Loucy (cell line): Measurements from ENCODE around the gene SAMD14.

ENCODE experiments used
- H2AFZ ChIP-seq: fragments of 200-600 bp; sonication (generic); 2 replicates; pipeline ENCODE4 v1.6.0; 2016; ENCODE audit warnings: antibody characterized with exemption, mild to moderate bottlenecking, low read length, moderate library complexity
- H3F3A ChIP-seq: fragments of 200-600 bp; 2 replicates; pipeline ENCODE4 v1.6.0; 2016; ENCODE audit warnings: antibody characterized with exemption, low read depth, mild to moderate bottlenecking
- H3K27me3 ChIP-seq: fragments of 200-600 bp; sonication (generic); 2 replicates; pipeline ENCODE4 v1.6.1; 2014; ENCODE audit warnings: low read length, mild to moderate bottlenecking; ENCODE audit not compliant: insufficient read depth, poor library complexity, severe bottlenecking
- H3K36me3 ChIP-seq: fragments of 200-600 bp; sonication (generic); 2 replicates; pipeline ENCODE4 v1.6.1; 2016; ENCODE audit warnings: low read length; ENCODE audit not compliant: insufficient read depth
- H3K4me1 ChIP-seq: fragments of 200-600 bp; sonication (generic); 2 replicates; pipeline ENCODE4 v1.5.1; 2014; ENCODE audit warnings: low read length, mild to moderate bottlenecking; ENCODE audit not compliant: insufficient read depth, poor library complexity, severe bottlenecking
- H3K4me2 ChIP-seq: fragments of 200-600 bp; sonication (generic); 2 replicates; pipeline ENCODE4 v1.6.0; 2014; ENCODE audit warnings: antibody characterized with exemption, low read length, low read depth, mild to moderate bottlenecking; ENCODE audit not compliant: poor library complexity, severe bottlenecking
- H3K4me3 ChIP-seq: fragments of 200-600 bp; sonication (generic); 2 replicates; pipeline ENCODE4 v1.5.1; 2014; ENCODE audit warnings: low read length, mild to moderate bottlenecking, mixed read lengths; ENCODE audit not compliant: poor library complexity, severe bottlenecking
- H3K79me2 ChIP-seq: fragments of 200-600 bp; sonication (generic); 2 replicates; pipeline ENCODE4 v1.6.1; 2014; ENCODE audit warnings: low read length; ENCODE audit not compliant: insufficient read depth
- H3K9ac ChIP-seq: fragments of 200-600 bp; sonication (generic); 2 replicates; pipeline ENCODE4 v1.6.0; 2014; ENCODE audit warnings: mild to moderate bottlenecking, low read depth, low read length, moderate library complexity; ENCODE audit not compliant: poor library complexity, severe bottlenecking
- H3K9me2 ChIP-seq: fragments of 200-600 bp; sonication (generic); replicated peaks from 2 replicates; pipeline ENCODE4 v1.6.1; 2016; ENCODE audit warnings: low read depth, low read length, mixed read lengths
- H3K9me3 ChIP-seq: fragments of 200-600 bp; sonication (generic); 2 replicates; pipeline ENCODE4 v1.6.1; 2014; ENCODE audit warnings: mild to moderate bottlenecking, antibody characterized with exemption, low read length, low read depth; ENCODE audit not compliant: insufficient read depth
- H4K20me1 ChIP-seq: fragments of 200-600 bp; sonication (generic); 2 replicates; pipeline ENCODE4 v1.6.0; 2014; ENCODE audit warnings: antibody characterized with exemption, low read length, mild to moderate bottlenecking; ENCODE audit not compliant: insufficient read depth, poor library complexity, severe bottlenecking
- EZH2phosphoT487 ChIP-seq: fragments of 200-600 bp; IDR thresholded peaks from 2 replicates; pipeline ENCODE4 v1.6.1; 2018; ENCODE audit warnings: antibody characterized with exemption, mild to moderate bottlenecking, moderate library complexity, borderline replicate concordance
- TF ChIP-seq, protein P1 (sequence below): fragments of 200-600 bp; sonication (generic); conservative IDR thresholded peaks from 2 replicates; pipeline ENCODE4 v1.5.1; 2014; ENCODE audit warnings: mild to moderate bottlenecking, antibody characterized with exemption, low read length

The SAMD14 gene

DNA sequence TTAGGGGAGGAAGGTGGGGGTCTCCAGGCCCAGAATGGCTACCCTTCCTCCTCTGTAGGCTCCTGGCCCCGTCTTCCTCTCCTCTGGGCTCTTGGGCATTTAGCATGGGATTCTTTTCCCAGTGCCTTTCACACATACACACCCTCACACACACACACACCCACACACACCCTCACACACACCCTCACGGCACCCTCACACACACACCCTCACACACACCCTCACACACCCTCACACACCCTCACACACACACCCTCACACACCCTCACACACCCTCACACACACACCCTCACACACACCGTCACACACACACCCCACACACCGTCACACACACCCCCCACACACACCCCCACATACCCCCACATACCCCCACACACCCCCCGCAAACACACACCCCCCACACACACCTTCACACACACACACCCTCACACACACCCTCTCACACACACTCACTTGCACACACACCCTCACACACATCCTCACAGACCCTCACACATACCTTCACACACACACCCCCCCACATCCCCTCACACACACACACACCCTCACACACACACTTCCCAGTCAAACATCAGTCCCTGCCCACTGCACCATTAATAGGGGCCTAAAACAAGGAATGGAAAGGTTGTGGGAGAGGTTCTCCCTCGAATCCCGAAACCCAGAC is 36.7 kb upstream of the SAMD14 start:
- Histone ChIP-seq H2AFZ (no peak overlapping the region), H3F3A (no peaks in the 10 kb centered on the region), H3K9me2 (no peaks in the 10 kb centered on the region)

GRCh38 chr17:50165867-50166517 is 36.0 kb upstream of the SAMD14 start, which contains the start of gene SGCA:
SGCA (plus strand) TSS chr17:50166005; CDS start chr17:50166041, 36 bp downstream.
- H3K9me2 ChIP-seq: no peaks in the 10 kb centered on the region
- H3K79me2 ChIP-seq: no peaks in the 10 kb centered on the region
- H2AFZ ChIP-seq: no peak within 1 kb of the TSS
- no peaks in the 10 kb centered on the region for H4K20me1 ChIP-seq
- H3K36me3 ChIP-seq: no peaks in the 10 kb centered on the region
- TF ChIP-seq, protein P1, sequence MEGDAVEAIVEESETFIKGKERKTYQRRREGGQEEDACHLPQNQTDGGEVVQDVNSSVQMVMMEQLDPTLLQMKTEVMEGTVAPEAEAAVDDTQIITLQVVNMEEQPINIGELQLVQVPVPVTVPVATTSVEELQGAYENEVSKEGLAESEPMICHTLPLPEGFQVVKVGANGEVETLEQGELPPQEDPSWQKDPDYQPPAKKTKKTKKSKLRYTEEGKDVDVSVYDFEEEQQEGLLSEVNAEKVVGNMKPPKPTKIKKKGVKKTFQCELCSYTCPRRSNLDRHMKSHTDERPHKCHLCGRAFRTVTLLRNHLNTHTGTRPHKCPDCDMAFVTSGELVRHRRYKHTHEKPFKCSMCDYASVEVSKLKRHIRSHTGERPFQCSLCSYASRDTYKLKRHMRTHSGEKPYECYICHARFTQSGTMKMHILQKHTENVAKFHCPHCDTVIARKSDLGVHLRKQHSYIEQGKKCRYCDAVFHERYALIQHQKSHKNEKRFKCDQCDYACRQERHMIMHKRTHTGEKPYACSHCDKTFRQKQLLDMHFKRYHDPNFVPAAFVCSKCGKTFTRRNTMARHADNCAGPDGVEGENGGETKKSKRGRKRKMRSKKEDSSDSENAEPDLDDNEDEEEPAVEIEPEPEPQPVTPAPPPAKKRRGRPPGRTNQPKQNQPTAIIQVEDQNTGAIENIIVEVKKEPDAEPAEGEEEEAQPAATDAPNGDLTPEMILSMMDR: no peak
- no peak for TF ChIP-seq EZH2phosphoT487
- no peak within 1 kb of the TSS for H3K9ac ChIP-seq
- no peak within 1 kb of the TSS for H3K4me3 ChIP-seq
- H3K4me2 ChIP-seq: no peak within 1 kb of the TSS
- H3F3A ChIP-seq: no peaks in the 10 kb centered on the region
- H3K27me3 ChIP-seq: no peaks in the 10 kb centered on the region
- peaks cover 8% of the 10 kb centered on the region for H3K4me1 ChIP-seq
- H3K9me3 ChIP-seq: no peaks in the 10 kb centered on the region

More for the DNA sequence above, 36.7 kb upstream of the SAMD14 start:
- no peak overlapping the region for H3K4me3 ChIP-seq
- no peaks in the 10 kb centered on the region for H3K9me3 ChIP-seq
- H4K20me1 ChIP-seq: no peaks in the 10 kb centered on the region
- H3K27me3 ChIP-seq: no peaks in the 10 kb centered on the region
- peaks cover 4% of the 10 kb centered on the region for H3K4me1 ChIP-seq
- H3K9ac ChIP-seq: no peak overlapping the region
- H3K4me2 ChIP-seq: no peak overlapping the region
- H3K36me3 ChIP-seq: no peaks in the 10 kb centered on the region
- H3K79me2 ChIP-seq: no peaks in the 10 kb centered on the region
- TF ChIP-seq, protein P1: no peak
- TF ChIP-seq EZH2phosphoT487: no peak

DNA sequence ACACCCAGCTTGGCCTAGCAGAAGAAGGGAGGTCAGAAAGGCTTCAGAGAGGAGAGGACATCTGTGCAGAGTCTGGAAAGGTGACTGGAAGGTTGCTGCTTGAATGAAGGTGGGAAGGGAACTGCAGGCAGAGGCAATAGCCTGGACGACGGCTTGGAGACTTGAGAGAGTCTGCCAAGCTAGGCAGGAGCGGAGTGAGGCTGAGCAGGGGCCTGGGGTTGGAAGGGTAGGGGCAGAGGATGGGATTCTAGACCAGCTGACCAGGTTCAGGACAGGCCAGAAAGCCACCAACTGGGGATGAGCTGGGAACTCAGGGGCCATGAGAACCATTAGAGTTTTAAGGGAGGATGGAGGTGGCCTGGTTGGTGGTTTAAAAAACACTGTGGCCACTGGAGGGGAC is 35.5 kb upstream of the SAMD14 start:
- TF ChIP-seq, protein P1: no peak
- TF ChIP-seq EZH2phosphoT487: no peak
- H3K9me3 ChIP-seq: no peaks in the 10 kb centered on the region
- H3K4me2 ChIP-seq: no peak overlapping the region
- H3K9me2 ChIP-seq: no peaks in the 10 kb centered on the region
- H3K9ac ChIP-seq: no peak overlapping the region
- no peaks in the 10 kb centered on the region for H3K79me2 ChIP-seq
- H2AFZ ChIP-seq: no peak overlapping the region
- H3K4me3 ChIP-seq: no peak overlapping the region
- H3K36me3 ChIP-seq: no peaks in the 10 kb centered on the region
- no peaks in the 10 kb centered on the region for H3K27me3 ChIP-seq
- no peaks in the 10 kb centered on the region for H4K20me1 ChIP-seq
- H3F3A ChIP-seq: no peaks in the 10 kb centered on the region
- H3K4me1 ChIP-seq: peaks cover 12% of the 10 kb centered on the region
